H1 (cell line): ENCODE data around the gene COLEC12. TPM values are rescaled to one million over a fixed set of nuclear protein-coding genes. Genes with fewer than 3 reads are reported as not detected.

ENCODE experiments used
- CTCF ChIA-PET: fragments of 300-600 bp; sonication (Branson Sonifier 250); formaldehyde crosslinking; loops from one replicate; lab custom pipeline; 2021; ENCODE audit not compliant: partially characterized antibody; lab: Charles Lee
- POLR2A ChIA-PET: fragments of 300-600 bp; sonication (Branson Sonifier 250); formaldehyde crosslinking; loops from one replicate; lab custom pipeline; 2021; ENCODE audit warnings: inconsistent platforms; ENCODE audit not compliant: partially characterized antibody; lab: Charles Lee
- DNase-seq, 2 experiments: peaks; one replicate each; pipeline versions ENCODE4 v3.0.0 to v3.0.0-alpha.2; 2010 to 2022; ENCODE audit warnings: low spot score in 2 of 2, low read depth in 1 of 2, mixed read lengths in 1 of 2
- FAIRE-seq: peaks from 2 replicates; lab custom pipeline; 2011; peaks lifted over from hg19 to GRCh38; lab: Jason Lieb, UNC
- H2AFZ ChIP-seq: 2 replicates; pipeline ENCODE4 v1.8.1; 2012; ENCODE audit warnings: low read length, inconsistent platforms
- H2AK5ac ChIP-seq: 2 replicates; pipeline ENCODE4 v1.6.1; 2013; ENCODE audit warnings: low read depth, low read length
- H2BK120ac ChIP-seq: replicated peaks from 2 replicates; pipeline ENCODE3; 2013; ENCODE audit warnings: low read depth, low read length, inconsistent platforms
- H2BK12ac ChIP-seq: 2 replicates; pipeline ENCODE4 v1.6.1; 2013; ENCODE audit warnings: low read depth, low read length
- H2BK15ac ChIP-seq: 2 replicates; pipeline ENCODE4 v1.6.1; 2013; ENCODE audit warnings: low read length
- H2BK20ac ChIP-seq: 2 replicates; pipeline ENCODE4 v1.6.1; 2013; ENCODE audit warnings: low read length
- H2BK5ac ChIP-seq: 2 replicates; pipeline ENCODE4 v1.6.1; 2013; ENCODE audit warnings: low read depth, low read length
- H3K14ac ChIP-seq: 2 replicates; pipeline ENCODE4 v1.6.1; 2013; ENCODE audit warnings: inconsistent platforms; ENCODE audit not compliant: insufficient read length
- H3K18ac ChIP-seq: 2 replicates; pipeline ENCODE4 v1.6.1; 2013; ENCODE audit warnings: low read length; ENCODE audit errors: extremely low read depth
- H3K23ac ChIP-seq: 2 replicates; pipeline ENCODE4 v1.6.1; 2013; ENCODE audit warnings: inconsistent platforms; ENCODE audit not compliant: insufficient read length
- H3K23me2 ChIP-seq: 2 replicates; pipeline ENCODE4 v1.6.1; 2013; ENCODE audit warnings: low read depth, low read length
- H3K27ac ChIP-seq: 2 replicates; pipeline ENCODE4 v1.6.1; 2011; ENCODE audit warnings: low read depth, low read length, inconsistent platforms
- H3K27me3 ChIP-seq, 4 experiments: replicated peaks in 1 of 4; 1 replicate in 1 of 4; 2 replicates in 3 of 4; pipeline versions ENCODE4 v1.6.1 to v1.8.1; 2011 to 2013; ENCODE audit warnings: low read length in 3 of 4, mild to moderate bottlenecking in 3 of 4, inconsistent platforms in 2 of 4, mixed read lengths in 2 of 4, moderate library complexity in 1 of 4; ENCODE audit not compliant: control insufficient read depth in 3 of 4, insufficient read depth in 3 of 4; ENCODE audit errors: extremely low read depth in 1 of 4
- H3K36me3 ChIP-seq, 4 experiments: 2 replicates each; pipeline versions ENCODE4 v1.6.1 to v1.8.1; 2011 to 2013; ENCODE audit warnings: mild to moderate bottlenecking in 4 of 4, low read length in 3 of 4, moderate library complexity in 2 of 4, control low read depth in 1 of 4, inconsistent platforms in 1 of 4; ENCODE audit not compliant: insufficient read depth in 4 of 4, control insufficient read depth in 2 of 4
- H3K4ac ChIP-seq: replicated peaks from 2 replicates; pipeline ENCODE3; 2013; ENCODE audit warnings: low read length, low read depth, mixed read lengths, inconsistent platforms; ENCODE audit not compliant: insufficient read length
- H3K4me1 ChIP-seq, 4 experiments: replicated peaks in 1 of 4; 1 replicate in 1 of 4; 2 replicates in 3 of 4; pipeline versions ENCODE4 v1.6.1 to v1.8.1; 2011 to 2013; ENCODE audit warnings: low read length in 3 of 4, inconsistent platforms in 2 of 4, mixed read lengths in 1 of 4; ENCODE audit not compliant: insufficient read depth in 4 of 4, control insufficient read depth in 3 of 4
- H3K4me2 ChIP-seq, 2 experiments: 2 replicates each; pipeline versions ENCODE4 v1.6.1 to v1.8.1; 2011 to 2013; ENCODE audit warnings: low read depth in 2 of 2, low read length in 2 of 2, control low read depth in 1 of 2, inconsistent platforms in 1 of 2, mild to moderate bottlenecking in 1 of 2; ENCODE audit not compliant: insufficient read depth in 1 of 2
- H3K4me3 ChIP-seq, 4 experiments: fragments of 200-600, 300-600 bp in 1 of 4; sonication (generic), shearing (Covaris generic), sonication (Bioruptor Twin) in 1 of 4; 2 replicates each; pipeline versions ENCODE4 v1.5.1 to v1.8.1; 2011 to 2016; ENCODE audit warnings: low read length in 4 of 4, low read depth in 3 of 4, control low read depth in 2 of 4, inconsistent platforms in 2 of 4, mild to moderate bottlenecking in 2 of 4, mixed read lengths in 1 of 4, moderate library complexity in 1 of 4; ENCODE audit not compliant: insufficient read depth in 2 of 4; ENCODE audit errors: extremely low read depth in 1 of 4
- H3K56ac ChIP-seq: replicated peaks from 2 replicates; pipeline ENCODE3; 2013; ENCODE audit warnings: low read depth, mild to moderate bottlenecking, mixed read lengths, low read length, inconsistent platforms; ENCODE audit not compliant: insufficient read length
- H3K79me1 ChIP-seq: 2 replicates; pipeline ENCODE4 v1.6.1; 2013; ENCODE audit warnings: low read depth, low read length, control low read depth
- H3K79me2 ChIP-seq, 2 experiments: 2 replicates each; pipeline versions ENCODE4 v1.6.1 to v1.8.1; 2012 to 2013; ENCODE audit warnings: low read length in 2 of 2, mild to moderate bottlenecking in 2 of 2, inconsistent platforms in 1 of 2; ENCODE audit not compliant: insufficient read depth in 2 of 2, control insufficient read depth in 1 of 2
- H3K9ac ChIP-seq, 4 experiments: replicated peaks in 1 of 4; 1 replicate in 1 of 4; 2 replicates in 3 of 4; pipeline versions ENCODE4 v1.6.1 to v1.8.1; 2011 to 2013; ENCODE audit warnings: low read depth in 3 of 4, low read length in 3 of 4, control low read depth in 2 of 4, mild to moderate bottlenecking in 2 of 4, moderate library complexity in 2 of 4, inconsistent platforms in 1 of 4; ENCODE audit errors: extremely low read depth in 1 of 4
- H3K9me3 ChIP-seq, 2 experiments: 2 replicates each; pipeline versions ENCODE4 v1.6.1 to v1.8.1; 2012 to 2013; ENCODE audit warnings: mild to moderate bottlenecking in 2 of 2, moderate library complexity in 2 of 2, control low read depth in 1 of 2, inconsistent platforms in 1 of 2, low read depth in 1 of 2, low read length in 1 of 2, mixed read lengths in 1 of 2; ENCODE audit not compliant: insufficient read depth in 2 of 2
- H4K20me1 ChIP-seq, 2 experiments: replicated peaks in 1 of 2; 2 replicates each; pipeline versions ENCODE3 to v1.8.1; 2011 to 2013; ENCODE audit warnings: inconsistent platforms in 2 of 2, low read length in 2 of 2, mild to moderate bottlenecking in 1 of 2; ENCODE audit not compliant: insufficient read depth in 2 of 2, control insufficient read depth in 1 of 2
- H4K5ac ChIP-seq: 2 replicates; pipeline ENCODE4 v1.6.1; 2013; ENCODE audit warnings: low read length, low read depth, mixed read lengths, inconsistent platforms; ENCODE audit not compliant: insufficient read length
- H4K8ac ChIP-seq: 2 replicates; pipeline ENCODE4 v1.8.0; 2013; ENCODE audit warnings: mild to moderate bottlenecking, moderate library complexity, low read length, inconsistent platforms; ENCODE audit not compliant: insufficient read depth; ENCODE audit errors: extremely low read depth
- H4K91ac ChIP-seq: replicated peaks from 2 replicates; pipeline ENCODE3; 2013; ENCODE audit warnings: low read length, mixed read lengths, inconsistent platforms; ENCODE audit not compliant: insufficient read length
- ASH2L ChIP-seq: fragments of 200-600, 300-600 bp; sonication (generic); IDR thresholded peaks from one replicate; pipeline ENCODE4 v1.7.1; 2017; ENCODE audit warnings: low read length
- ATF3 ChIP-seq: IDR thresholded peaks from 2 replicates; pipeline ENCODE4 v1.6.1; 2011; ENCODE audit warnings: low read depth, mild to moderate bottlenecking, low read length; ENCODE audit not compliant: insufficient read depth
- BRCA1 ChIP-seq: IDR thresholded peaks from 2 replicates; pipeline ENCODE4 v1.6.1; 2012; ENCODE audit warnings: low read depth, low read length, improper control_type of control experiment
- CEBPB ChIP-seq: IDR thresholded peaks from 2 replicates; pipeline ENCODE4 v1.6.1; 2012; ENCODE audit warnings: low read depth, low read length
- CREB1 ChIP-seq: IDR thresholded peaks from 2 replicates; pipeline ENCODE4 v1.6.1; 2012; ENCODE audit warnings: inconsistent platforms
- E2F6 ChIP-seq: IDR thresholded peaks from 2 replicates; pipeline ENCODE4 v1.6.1; 2012; ENCODE audit warnings: inconsistent platforms
- EZH2 ChIP-seq: fragments of 200-600 bp; sonication (generic); IDR thresholded peaks from 2 replicates; pipeline ENCODE4 v1.7.1; 2012; ENCODE audit warnings: low read depth, mild to moderate bottlenecking, moderate library complexity, low read length, inconsistent platforms; ENCODE audit not compliant: severe bottlenecking
- POU5F1 ChIP-seq: IDR thresholded peaks from 2 replicates; pipeline ENCODE4 v1.6.1; 2011; ENCODE audit warnings: low read depth, mild to moderate bottlenecking, low read length, moderate library complexity
- RAD21 ChIP-seq, 2 experiments: IDR thresholded peaks in 1 of 2; conservative IDR thresholded peaks in 1 of 2; 2 replicates each; pipeline ENCODE4 v1.6.1; 2011; ENCODE audit warnings: low read depth in 2 of 2, low read length in 2 of 2, improper control_type of control experiment in 1 of 2, inconsistent platforms in 1 of 2, mild to moderate bottlenecking in 1 of 2, moderate library complexity in 1 of 2
- RXRA ChIP-seq: IDR thresholded peaks from 2 replicates; pipeline ENCODE4 v1.6.1; 2011; ENCODE audit warnings: low read depth, mild to moderate bottlenecking, low read length, moderate library complexity; ENCODE audit not compliant: insufficient read depth
- SAP30 ChIP-seq: fragments of 300-600 bp; sonication (generic); IDR thresholded peaks from 2 replicates; pipeline ENCODE4 v1.7.1; 2012; ENCODE audit warnings: low read length, moderate library complexity, mild to moderate bottlenecking, inconsistent platforms; ENCODE audit not compliant: insufficient read depth, insufficient replicate concordance
- TBP ChIP-seq: IDR thresholded peaks from 2 replicates; pipeline ENCODE4 v1.6.1; 2011; ENCODE audit warnings: low read depth, low read length, improper control_type of control experiment
- YY1 ChIP-seq: IDR thresholded peaks from 2 replicates; pipeline ENCODE4 v1.6.1; 2011; ENCODE audit warnings: low read depth, mild to moderate bottlenecking, low read length
- WGBS, 2 experiments: shearing (Covaris generic) in 1 of 2; methylation state at CpG; one replicate each; pipeline versions ENCODE4 v1.1.6 to v1.1.7; 2013 to 2015; ENCODE audit warnings: low lambda C conversion rate in 2 of 2, mixed read lengths in 2 of 2, inconsistent platforms in 1 of 2, low coverage in 1 of 2, missing lambda C conversion rate in 1 of 2; ENCODE audit not compliant: insufficient replicate concordance in 2 of 2, insufficient coverage in 1 of 2, insufficient read length in 1 of 2; ENCODE audit errors: extremely low coverage in 1 of 2, missing lambda C conversion rate in 1 of 2; 5-methylcytosine and 5-hydroxymethylcytosine counted together
- polyA plus RNA-seq, 7 experiments: library from polyadenylated mRNA; depleted of rRNA in 3 of 7; stranded (reverse) in 5 of 7; unstranded in 2 of 7; fragments of >200 nt in 5 of 7; fragments of 200-250 nt in 2 of 7; gene quantifications; 1 replicate in 5 of 7; 2 replicates in 1 of 7; 4 replicates in 1 of 7; pipeline versions ENCODE4 v1.2.1 to v1.2.3, GENCODE V29; 2011 to 2013; ENCODE audit warnings: missing spikeins in 2 of 7, mixed read lengths in 2 of 7
- total RNA-seq: library from RNA; stranded (reverse); fragmentation: NEBNext Ultra II Directional; extraction: Animal tissue kit (Norgen Biotek cat#: 25700); gene quantifications from 2 replicates; pipeline ENCODE4 v1.2.1, GENCODE V29; 2021
- TF ChIP-seq, protein P1 (sequence below): IDR thresholded peaks from 2 replicates; pipeline ENCODE4 v1.6.1; 2012; ENCODE audit warnings: inconsistent platforms

The COLEC12 gene
- total and polyA plus RNA-seq, 2 of the 8 experiments (the other 6 are each of a cell fraction or from before 2014, with no cell fraction given) = 0.44 to 2.3 TPM

DNA sequence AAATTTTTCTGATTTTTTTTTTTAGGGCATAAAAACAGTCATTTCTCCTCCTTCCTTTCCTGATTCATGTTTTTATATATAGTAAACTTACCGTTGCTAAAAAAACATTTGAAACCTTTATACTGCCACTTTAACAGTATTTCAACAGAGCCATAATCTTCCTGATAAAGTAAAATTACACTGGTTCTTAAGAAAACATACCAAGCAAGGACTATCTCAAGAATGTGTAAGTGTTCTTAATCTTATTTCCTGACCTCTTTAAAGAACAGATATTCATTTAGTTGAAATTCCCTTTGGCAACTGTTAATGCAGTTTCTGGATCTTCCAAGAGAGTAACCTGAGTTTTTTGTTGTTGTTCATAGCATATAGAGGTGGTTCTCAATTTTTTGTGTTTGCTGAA is 26.6 kb upstream of the COLEC12 start:
- TF ChIP-seq ASH2L (no peak), ATF3 (no peak), EZH2 (no peak), RAD21 (IDR thresholded peaks at IDR 0.05 in 1 of 2, conservative IDR thresholded peaks at IDR 0.05 in 1 of 2; ENCODE audit: low read depth in 2 of 2, low read length in 2 of 2) (no peak), SAP30 (no peak), CEBPB (no peak), CREB1 (no peak), POU5F1 (no peak), E2F6 (no peak), BRCA1 (no peak), TBP (no peak), RXRA (no peak), YY1 (no peak)
- TF ChIP-seq, protein P1, sequence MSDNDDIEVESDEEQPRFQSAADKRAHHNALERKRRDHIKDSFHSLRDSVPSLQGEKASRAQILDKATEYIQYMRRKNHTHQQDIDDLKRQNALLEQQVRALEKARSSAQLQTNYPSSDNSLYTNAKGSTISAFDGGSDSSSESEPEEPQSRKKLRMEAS = no peak
- Histone ChIP-seq H2BK12ac (no peak overlapping the region), H3K14ac (no peak overlapping the region), H3K27ac (no peak overlapping the region), H2AFZ (no peak overlapping the region), H3K9me3 (no peaks in the 10 kb centered on the region), H3K36me3 (no peaks in the 10 kb centered on the region), H3K79me1 (no peaks in the 10 kb centered on the region), H3K4ac (no peak overlapping the region), H2BK120ac (no peak overlapping the region), H3K23me2 (no peaks in the 10 kb centered on the region), H4K5ac (no peak overlapping the region), H2BK15ac (no peak overlapping the region), H3K9ac (no peak overlapping the region), H3K4me3 (no peak overlapping the region), H4K8ac (no peak overlapping the region), H4K91ac (no peak overlapping the region), H2AK5ac (no peak overlapping the region), H3K18ac (no peak overlapping the region), H3K56ac (no peak overlapping the region), H4K20me1 (no peaks in the 10 kb centered on the region), H3K4me2 (no peak overlapping the region), H2BK5ac (no peak overlapping the region), H3K27me3 (no peaks in the 10 kb centered on the region), H3K4me1 (no peaks in the 10 kb centered on the region), H3K23ac (no peak overlapping the region), H2BK20ac (no peak overlapping the region), H3K79me2 (no peaks in the 10 kb centered on the region)
- no peak for DNase-seq
- no peak for FAIRE-seq
- ChIA-PET POLR2A (no interaction called here), CTCF (no interaction called here)
- WGBS, 2 experiments = 78% methylated on average over 1 of the region's 1 CpG; no CpG with 5 or more reads in 1 of the 2 experiments
